GM12865 (cell line): ENCODE results near the gene SMG6.

ENCODE experiments used
- DNase-seq: peaks from one replicate; pipeline ENCODE4 v3.0.0; 2010; ENCODE audit warnings: low read depth
- H3K4me3 ChIP-seq: 2 replicates; pipeline ENCODE4 v1.5.1; 2011; ENCODE audit warnings: mild to moderate bottlenecking, low read depth, low read length, control low read depth
- TF ChIP-seq, protein P1 (sequence below): IDR thresholded peaks from 2 replicates; pipeline ENCODE4 v1.5.1; 2011; ENCODE audit warnings: low read length, control low read depth, low read depth, inconsistent platforms; ENCODE audit not compliant: insufficient read depth; ENCODE audit errors: missing control alignments

Gene SMG6

DNA sequence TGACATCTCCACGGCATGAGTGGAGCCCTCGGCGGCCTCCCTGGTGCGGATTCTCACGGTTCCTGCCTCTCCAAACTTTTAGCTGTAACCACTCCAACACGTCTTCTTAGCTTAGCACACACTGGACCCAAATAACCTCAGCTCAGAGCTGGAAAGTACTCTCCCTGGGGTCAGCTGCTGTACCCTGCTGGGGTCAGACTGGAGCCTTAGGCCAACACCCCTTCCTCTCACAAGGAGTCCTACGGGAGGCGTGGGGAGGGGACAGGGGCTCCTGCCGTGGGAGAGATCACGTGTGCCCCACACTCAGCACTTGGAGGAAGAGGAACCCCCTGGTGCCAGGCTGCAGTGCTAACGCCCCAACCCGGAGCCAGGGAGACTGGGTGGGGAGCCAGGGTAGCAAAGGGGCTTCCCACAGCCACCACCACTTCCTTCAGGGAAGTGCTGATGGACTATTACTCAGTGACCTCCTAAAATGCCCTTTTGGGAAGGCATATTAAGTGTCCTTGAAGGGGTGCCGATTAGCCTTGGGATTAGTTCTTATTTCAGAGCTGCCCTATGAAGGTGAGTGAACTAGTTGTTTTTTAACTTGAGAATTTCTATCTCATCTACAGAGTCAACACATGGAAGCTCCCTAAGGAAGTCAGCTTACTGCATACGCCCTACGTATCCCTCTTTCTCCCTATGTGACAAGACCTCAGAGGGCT is 124.6 kb downstream of the SMG6 start:
- no peak for DNase-seq

DNA sequence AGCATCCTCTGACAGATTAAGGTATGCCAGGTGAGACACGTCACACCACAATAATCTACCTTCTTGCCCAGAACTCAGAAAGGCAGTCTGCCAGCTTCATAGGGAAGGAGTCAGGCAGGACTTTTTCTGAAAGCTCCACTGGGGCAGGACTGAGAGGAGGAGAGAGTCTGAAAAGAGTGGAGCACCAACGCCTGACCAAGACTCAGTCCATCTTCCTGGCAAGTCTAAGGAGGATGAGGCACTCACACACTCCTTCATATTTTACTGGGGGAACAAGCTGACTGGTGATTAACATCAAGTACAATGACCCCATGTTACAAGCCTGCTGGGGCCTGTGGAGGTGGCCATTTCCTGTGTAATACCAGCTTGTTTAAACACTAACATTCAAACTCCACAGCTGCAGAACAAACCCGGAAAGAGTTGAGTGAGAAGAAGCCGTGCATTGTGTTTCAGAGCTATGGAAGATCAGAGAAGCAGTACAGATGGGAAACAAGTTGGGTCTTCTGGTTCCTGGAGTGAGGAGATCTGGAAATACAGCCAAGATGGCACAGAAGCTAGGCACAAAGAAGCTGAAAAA is 126.3 kb downstream of the SMG6 start:
- H3K4me3 ChIP-seq = no peak overlapping the region
- TF ChIP-seq, protein P1, sequence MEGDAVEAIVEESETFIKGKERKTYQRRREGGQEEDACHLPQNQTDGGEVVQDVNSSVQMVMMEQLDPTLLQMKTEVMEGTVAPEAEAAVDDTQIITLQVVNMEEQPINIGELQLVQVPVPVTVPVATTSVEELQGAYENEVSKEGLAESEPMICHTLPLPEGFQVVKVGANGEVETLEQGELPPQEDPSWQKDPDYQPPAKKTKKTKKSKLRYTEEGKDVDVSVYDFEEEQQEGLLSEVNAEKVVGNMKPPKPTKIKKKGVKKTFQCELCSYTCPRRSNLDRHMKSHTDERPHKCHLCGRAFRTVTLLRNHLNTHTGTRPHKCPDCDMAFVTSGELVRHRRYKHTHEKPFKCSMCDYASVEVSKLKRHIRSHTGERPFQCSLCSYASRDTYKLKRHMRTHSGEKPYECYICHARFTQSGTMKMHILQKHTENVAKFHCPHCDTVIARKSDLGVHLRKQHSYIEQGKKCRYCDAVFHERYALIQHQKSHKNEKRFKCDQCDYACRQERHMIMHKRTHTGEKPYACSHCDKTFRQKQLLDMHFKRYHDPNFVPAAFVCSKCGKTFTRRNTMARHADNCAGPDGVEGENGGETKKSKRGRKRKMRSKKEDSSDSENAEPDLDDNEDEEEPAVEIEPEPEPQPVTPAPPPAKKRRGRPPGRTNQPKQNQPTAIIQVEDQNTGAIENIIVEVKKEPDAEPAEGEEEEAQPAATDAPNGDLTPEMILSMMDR = no peak
- no peak for DNase-seq

More for the DNA sequence above, 124.6 kb downstream of the SMG6 start:
- no peak overlapping the region for H3K4me3 ChIP-seq
- TF ChIP-seq, protein P1 = no peak

DNA sequence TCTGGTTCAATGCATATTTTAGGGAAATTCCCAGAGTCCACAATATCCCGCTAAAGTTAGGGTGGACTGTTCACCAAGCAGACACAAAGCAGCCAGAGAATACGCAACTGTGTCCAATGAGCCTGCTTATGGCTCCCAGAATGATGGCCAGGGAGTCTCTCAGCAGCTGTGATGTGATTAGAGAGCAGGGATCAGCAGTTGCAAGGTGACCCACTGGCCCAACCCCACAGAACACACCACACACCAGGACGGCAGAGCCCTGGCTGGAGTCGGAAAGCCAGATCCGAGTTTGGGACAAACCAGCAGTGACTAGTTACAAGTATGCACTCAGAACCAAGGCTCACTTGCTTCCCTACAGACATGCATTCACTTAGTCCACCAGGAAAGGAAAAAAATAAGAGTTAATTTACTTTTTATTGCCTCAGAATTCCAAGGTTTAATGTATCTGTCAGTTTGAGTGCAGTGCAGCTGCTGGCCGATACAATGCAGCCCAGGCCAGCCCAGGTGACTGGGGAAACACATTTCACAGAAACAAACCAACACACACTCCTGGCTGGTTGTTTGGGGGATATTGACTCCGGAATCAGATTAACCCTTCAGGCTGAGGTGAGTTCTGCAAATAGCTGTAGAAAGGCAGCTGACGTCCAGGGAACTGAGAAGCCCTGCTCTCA is 127.0 kb downstream of the SMG6 start:
- no peak for DNase-seq

DNA sequence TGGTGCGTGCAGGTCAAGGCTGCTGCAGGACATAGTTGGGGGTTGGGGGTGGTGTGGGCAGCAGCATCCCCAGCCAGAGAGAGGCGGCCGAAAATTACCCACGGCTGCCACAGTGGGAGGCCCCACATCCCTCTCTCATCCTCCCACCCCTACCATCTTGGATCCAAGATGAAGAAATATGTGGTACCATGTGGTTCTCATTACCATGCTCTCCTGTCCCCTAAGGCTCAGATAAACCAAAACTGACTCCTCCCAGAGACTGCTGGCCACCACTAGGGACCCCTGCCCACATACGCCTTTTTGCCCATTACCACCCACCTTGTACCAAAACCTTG is 128.3 kb downstream of the SMG6 start:
- DNase-seq = no peak
- no peak overlapping the region for H3K4me3 ChIP-seq
- TF ChIP-seq, protein P1 = no peak

More for the DNA sequence above, 127.0 kb downstream of the SMG6 start:
- no peak overlapping the region for H3K4me3 ChIP-seq
- TF ChIP-seq, protein P1 = no peak

DNA sequence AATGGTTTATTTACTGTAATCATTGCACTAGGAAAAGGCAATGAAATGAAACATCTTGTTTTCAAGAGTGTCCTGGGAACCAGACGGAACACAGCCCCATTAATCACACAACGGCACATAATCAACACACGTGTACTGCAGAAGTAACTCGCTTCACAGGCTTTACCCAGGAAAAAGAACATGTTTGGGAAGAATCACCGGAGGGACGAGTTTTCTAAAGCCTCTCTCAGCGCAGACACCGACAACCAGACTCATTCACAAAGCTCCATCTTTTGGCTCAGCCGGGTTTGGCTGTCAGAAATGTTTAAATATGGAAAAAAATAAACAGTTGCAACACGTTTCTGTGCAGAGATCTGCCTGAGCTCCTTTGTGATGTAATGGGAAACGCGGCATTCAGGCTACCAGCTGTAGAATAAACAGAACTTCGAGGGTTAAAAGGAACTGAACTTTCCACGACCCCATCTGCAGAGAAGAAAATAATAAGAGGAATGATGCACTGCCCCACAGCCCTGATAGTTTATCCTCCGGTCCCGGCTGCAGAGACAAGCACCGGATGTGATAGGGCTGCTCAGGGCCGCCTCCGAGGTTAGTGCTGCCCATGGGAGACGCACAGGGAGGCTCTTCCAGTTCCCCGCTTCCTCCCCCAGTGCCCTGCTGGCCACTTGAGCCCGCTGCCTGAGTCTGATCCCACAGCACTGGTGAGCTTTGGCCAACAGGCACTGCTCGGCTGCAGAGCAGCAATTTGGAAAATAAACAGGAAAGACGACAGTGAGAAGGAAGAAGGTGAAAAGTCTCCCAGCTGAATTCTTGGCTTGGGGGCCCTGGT is 128.9 kb downstream of the SMG6 start:
- DNase-seq = no peak
- TF ChIP-seq, protein P1 = no peak
- H3K4me3 ChIP-seq = no peak overlapping the region

DNA sequence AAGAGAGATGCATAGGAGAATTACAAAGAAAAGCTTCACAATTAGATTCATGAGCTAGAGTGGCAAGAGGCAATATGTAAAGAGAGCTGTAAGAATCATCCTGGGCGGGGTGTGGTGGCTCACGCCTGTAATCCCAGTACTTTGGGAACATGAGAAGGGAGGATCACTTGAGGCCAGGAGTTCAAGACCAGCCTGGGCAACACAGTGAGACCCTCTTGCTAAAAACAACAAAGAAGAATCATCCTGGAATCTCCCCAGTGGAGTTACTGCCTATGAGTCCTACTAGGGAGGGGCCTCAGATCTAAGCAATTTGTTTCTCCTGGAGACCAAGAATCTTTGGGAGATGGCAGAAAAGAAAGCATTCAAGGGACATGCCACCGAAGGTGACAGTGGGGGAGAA is 129.6 kb downstream of the SMG6 start:
- no peak for DNase-seq
- H3K4me3 ChIP-seq = no peak overlapping the region
- TF ChIP-seq, protein P1 = no peak
